ENCODE data around the gene PDYN.

The PDYN gene

DNA sequence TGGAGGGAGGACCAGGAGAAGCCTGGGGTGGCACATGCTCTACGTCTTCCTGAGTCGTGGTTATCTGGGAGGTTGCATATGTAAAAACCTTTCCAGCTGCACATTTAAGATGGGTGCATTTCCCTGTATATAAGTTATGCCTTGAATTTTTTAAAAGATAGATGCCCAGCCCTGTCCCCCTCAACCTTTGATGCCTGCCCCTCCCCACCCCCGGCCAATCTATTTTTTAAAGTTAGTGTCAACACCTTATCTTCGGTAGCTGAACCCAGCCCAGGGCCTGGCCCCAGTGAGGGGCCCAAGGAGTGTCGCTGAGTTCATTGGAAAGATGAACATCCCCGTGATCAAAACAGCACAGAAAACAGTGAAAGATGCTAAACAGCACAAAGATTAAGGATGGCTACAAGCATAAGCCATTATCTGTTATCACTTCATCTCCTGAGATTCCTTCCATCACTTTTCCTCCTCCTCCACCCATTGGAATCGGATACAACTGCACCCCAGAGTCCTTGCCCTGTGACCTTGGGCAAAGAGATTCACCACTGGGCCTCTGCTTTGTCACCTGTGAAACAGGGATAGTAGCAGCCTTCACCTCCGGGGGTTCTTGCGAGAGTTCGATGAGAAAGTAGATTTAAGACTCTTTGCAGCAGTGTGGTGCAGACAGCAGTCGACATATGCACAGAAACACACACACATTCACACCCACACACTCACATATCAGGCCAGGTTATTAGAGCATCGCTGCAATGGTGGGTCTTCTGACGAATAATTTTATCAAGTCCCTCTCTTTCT, 51.2 kb downstream of the PDYN start:
- TF ChIP-seq ZNF8 (CRISPR knock-in tag; IDR thresholded peaks at IDR 0.05) (no peak), PPARA (CRISPR knock-in tag; IDR thresholded peaks at IDR 0.05; ENCODE audit: borderline replicate concordance) (no peak), ZNF565 (CRISPR knock-in tag; conservative IDR thresholded peaks at IDR 0.05; ENCODE audit: low read depth) (no peak), RARB (CRISPR knock-in tag; IDR thresholded peaks at IDR 0.05) (no peak), ZC3H10 (CRISPR knock-in tag; IDR thresholded peaks at IDR 0.05) (no peak), BACH2 (CRISPR knock-in tag; IDR thresholded peaks at IDR 0.05; ENCODE audit: borderline replicate concordance) (no peak), CSDC2 (CRISPR knock-in tag; IDR thresholded peaks at IDR 0.05) (no peak), ESRRG (CRISPR knock-in tag; IDR thresholded peaks at IDR 0.05) (no peak), GLIS3 (CRISPR knock-in tag; IDR thresholded peaks at IDR 0.05) (no peak), TOX (CRISPR knock-in tag; IDR thresholded peaks at IDR 0.05; ENCODE audit: borderline replicate concordance) (no peak), OSR1 (CRISPR knock-in tag; IDR thresholded peaks at IDR 0.05) (no peak), ARNTL (CRISPR knock-in tag; IDR thresholded peaks at IDR 0.05; ENCODE audit: borderline replicate concordance, low read depth) (no peak), ZFP3 (CRISPR knock-in tag; IDR thresholded peaks at IDR 0.05) (no peak), SNAI2 (CRISPR knock-in tag; IDR thresholded peaks at IDR 0.05) (no peak)
- TF ChIP-seq, protein P1, sequence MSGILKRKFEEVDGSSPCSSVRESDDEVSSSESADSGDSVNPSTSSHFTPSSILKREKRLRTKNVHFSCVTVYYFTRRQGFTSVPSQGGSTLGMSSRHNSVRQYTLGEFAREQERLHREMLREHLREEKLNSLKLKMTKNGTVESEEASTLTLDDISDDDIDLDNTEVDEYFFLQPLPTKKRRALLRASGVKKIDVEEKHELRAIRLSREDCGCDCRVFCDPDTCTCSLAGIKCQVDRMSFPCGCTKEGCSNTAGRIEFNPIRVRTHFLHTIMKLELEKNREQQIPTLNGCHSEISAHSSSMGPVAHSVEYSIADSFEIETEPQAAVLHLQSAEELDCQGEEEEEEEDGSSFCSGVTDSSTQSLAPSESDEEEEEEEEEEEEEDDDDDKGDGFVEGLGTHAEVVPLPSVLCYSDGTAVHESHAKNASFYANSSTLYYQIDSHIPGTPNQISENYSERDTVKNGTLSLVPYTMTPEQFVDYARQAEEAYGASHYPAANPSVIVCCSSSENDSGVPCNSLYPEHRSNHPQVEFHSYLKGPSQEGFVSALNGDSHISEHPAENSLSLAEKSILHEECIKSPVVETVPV (CRISPR knock-in tag; IDR thresholded peaks at IDR 0.05): no peak
- TF ChIP-seq, protein P2, sequence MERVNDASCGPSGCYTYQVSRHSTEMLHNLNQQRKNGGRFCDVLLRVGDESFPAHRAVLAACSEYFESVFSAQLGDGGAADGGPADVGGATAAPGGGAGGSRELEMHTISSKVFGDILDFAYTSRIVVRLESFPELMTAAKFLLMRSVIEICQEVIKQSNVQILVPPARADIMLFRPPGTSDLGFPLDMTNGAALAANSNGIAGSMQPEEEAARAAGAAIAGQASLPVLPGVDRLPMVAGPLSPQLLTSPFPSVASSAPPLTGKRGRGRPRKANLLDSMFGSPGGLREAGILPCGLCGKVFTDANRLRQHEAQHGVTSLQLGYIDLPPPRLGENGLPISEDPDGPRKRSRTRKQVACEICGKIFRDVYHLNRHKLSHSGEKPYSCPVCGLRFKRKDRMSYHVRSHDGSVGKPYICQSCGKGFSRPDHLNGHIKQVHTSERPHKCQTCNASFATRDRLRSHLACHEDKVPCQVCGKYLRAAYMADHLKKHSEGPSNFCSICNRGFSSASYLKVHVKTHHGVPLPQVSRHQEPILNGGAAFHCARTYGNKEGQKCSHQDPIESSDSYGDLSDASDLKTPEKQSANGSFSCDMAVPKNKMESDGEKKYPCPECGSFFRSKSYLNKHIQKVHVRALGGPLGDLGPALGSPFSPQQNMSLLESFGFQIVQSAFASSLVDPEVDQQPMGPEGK (CRISPR knock-in tag; IDR thresholded peaks at IDR 0.05; ENCODE audit: borderline replicate concordance): no peak
- TF ChIP-seq, protein P3, sequence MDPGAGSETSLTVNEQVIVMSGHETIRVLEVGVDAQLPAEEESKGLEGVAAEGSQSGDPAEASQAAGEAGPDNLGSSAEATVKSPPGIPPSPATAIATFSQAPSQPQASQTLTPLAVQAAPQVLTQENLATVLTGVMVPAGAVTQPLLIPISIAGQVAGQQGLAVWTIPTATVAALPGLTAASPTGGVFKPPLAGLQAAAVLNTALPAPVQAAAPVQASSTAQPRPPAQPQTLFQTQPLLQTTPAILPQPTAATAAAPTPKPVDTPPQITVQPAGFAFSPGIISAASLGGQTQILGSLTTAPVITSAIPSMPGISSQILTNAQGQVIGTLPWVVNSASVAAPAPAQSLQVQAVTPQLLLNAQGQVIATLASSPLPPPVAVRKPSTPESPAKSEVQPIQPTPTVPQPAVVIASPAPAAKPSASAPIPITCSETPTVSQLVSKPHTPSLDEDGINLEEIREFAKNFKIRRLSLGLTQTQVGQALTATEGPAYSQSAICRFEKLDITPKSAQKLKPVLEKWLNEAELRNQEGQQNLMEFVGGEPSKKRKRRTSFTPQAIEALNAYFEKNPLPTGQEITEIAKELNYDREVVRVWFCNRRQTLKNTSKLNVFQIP (CRISPR knock-in tag; IDR thresholded peaks at IDR 0.05; ENCODE audit: borderline replicate concordance, low read depth): no peak
- TF ChIP-seq, protein P4, sequence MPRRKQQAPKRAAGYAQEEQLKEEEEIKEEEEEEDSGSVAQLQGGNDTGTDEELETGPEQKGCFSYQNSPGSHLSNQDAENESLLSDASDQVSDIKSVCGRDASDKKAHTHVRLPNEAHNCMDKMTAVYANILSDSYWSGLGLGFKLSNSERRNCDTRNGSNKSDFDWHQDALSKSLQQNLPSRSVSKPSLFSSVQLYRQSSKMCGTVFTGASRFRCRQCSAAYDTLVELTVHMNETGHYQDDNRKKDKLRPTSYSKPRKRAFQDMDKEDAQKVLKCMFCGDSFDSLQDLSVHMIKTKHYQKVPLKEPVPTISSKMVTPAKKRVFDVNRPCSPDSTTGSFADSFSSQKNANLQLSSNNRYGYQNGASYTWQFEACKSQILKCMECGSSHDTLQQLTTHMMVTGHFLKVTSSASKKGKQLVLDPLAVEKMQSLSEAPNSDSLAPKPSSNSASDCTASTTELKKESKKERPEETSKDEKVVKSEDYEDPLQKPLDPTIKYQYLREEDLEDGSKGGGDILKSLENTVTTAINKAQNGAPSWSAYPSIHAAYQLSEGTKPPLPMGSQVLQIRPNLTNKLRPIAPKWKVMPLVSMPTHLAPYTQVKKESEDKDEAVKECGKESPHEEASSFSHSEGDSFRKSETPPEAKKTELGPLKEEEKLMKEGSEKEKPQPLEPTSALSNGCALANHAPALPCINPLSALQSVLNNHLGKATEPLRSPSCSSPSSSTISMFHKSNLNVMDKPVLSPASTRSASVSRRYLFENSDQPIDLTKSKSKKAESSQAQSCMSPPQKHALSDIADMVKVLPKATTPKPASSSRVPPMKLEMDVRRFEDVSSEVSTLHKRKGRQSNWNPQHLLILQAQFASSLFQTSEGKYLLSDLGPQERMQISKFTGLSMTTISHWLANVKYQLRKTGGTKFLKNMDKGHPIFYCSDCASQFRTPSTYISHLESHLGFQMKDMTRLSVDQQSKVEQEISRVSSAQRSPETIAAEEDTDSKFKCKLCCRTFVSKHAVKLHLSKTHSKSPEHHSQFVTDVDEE (CRISPR knock-in tag; IDR thresholded peaks at IDR 0.05): no peak
- TF ChIP-seq, protein P5, sequence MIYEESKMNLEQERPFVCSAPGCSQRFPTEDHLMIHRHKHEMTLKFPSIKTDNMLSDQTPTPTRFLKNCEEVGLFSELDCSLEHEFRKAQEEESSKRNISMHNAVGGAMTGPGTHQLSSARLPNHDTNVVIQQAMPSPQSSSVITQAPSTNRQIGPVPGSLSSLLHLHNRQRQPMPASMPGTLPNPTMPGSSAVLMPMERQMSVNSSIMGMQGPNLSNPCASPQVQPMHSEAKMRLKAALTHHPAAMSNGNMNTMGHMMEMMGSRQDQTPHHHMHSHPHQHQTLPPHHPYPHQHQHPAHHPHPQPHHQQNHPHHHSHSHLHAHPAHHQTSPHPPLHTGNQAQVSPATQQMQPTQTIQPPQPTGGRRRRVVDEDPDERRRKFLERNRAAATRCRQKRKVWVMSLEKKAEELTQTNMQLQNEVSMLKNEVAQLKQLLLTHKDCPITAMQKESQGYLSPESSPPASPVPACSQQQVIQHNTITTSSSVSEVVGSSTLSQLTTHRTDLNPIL (CRISPR knock-in tag; IDR thresholded peaks at IDR 0.05; ENCODE audit: low read depth): no peak
- no peak for ATAC-seq

DNA sequence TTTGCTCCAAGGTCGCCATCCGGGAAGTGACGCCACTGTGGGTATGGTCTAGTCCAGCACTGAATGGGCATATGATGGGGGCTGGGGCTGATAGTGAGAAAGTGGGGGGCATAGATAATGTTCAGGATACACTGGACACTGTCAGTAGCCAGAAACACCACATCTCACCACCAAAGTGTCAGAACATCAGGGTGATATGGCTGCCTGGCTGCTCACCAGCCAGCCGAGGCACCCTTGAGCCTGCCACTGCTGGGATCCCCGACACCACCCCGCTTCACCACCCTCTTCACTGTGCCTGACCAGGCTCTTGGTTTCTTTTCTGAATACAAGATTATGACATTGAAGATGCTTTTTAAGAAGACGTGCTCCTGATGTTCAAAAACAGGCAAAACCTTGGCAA, 51.8 kb downstream of the PDYN start:
- ATAC-seq: no peak
- TF ChIP-seq, protein P2 (CRISPR knock-in tag; IDR thresholded peaks at IDR 0.05; ENCODE audit: borderline replicate concordance): no peak
- TF ChIP-seq TCF4 (CRISPR knock-in tag; IDR thresholded peaks at IDR 0.05; ENCODE audit: borderline replicate concordance) (no peak), ZFP30 (CRISPR knock-in tag; IDR thresholded peaks at IDR 0.05) (no peak), ARNTL (CRISPR knock-in tag; IDR thresholded peaks at IDR 0.05; ENCODE audit: borderline replicate concordance, low read depth) (no peak), CSDC2 (CRISPR knock-in tag; IDR thresholded peaks at IDR 0.05) (no peak), TOX (CRISPR knock-in tag; IDR thresholded peaks at IDR 0.05; ENCODE audit: borderline replicate concordance) (no peak), ZNF8 (CRISPR knock-in tag; IDR thresholded peaks at IDR 0.05) (no peak), BACH2 (CRISPR knock-in tag; IDR thresholded peaks at IDR 0.05; ENCODE audit: borderline replicate concordance) (no peak), ESRRG (CRISPR knock-in tag; IDR thresholded peaks at IDR 0.05) (no peak), OSR1 (CRISPR knock-in tag; IDR thresholded peaks at IDR 0.05) (no peak), ZFP3 (CRISPR knock-in tag; IDR thresholded peaks at IDR 0.05) (no peak), ZNF565 (CRISPR knock-in tag; conservative IDR thresholded peaks at IDR 0.05; ENCODE audit: low read depth) (no peak), ZC3H10 (CRISPR knock-in tag; IDR thresholded peaks at IDR 0.05) (no peak), PPARA (CRISPR knock-in tag; IDR thresholded peaks at IDR 0.05; ENCODE audit: borderline replicate concordance) (no peak)
- TF ChIP-seq, protein P3 (CRISPR knock-in tag; IDR thresholded peaks at IDR 0.05; ENCODE audit: borderline replicate concordance, low read depth): no peak
- TF ChIP-seq, protein P1 (CRISPR knock-in tag; IDR thresholded peaks at IDR 0.05): no peak

Data from SK-N-SH treated with all-trans-retinoic acid at 6 μM for 48 hours (cell line).